Mesothelial cell of epicardium (in vitro differentiated cells): Measurements from ENCODE around the gene GABARAP. TPM values are rescaled to one million over a fixed set of nuclear protein-coding genes. Genes with fewer than 3 reads are reported as not detected.
"Not testable (repeated sequence)": the region's sequence is repeated elsewhere in the genome, so short reads cannot be mapped to it uniquely, and the experiment has no call there.

Experiments used
- DNase-seq, 2 experiments: peaks; one replicate each; pipeline ENCODE4 v3.0.0; 2021; ENCODE audit warnings: low spot score in 2 of 2; ENCODE audit not compliant: unreplicated experiment in 2 of 2
- H3K27ac Mint-ChIP-seq: 2 replicates; pipeline ENCODE4 v1.8.0; 2021; ENCODE audit warnings: mixed read lengths
- H3K27me3 Mint-ChIP-seq: 2 replicates; pipeline ENCODE4 v1.8.0; 2021; ENCODE audit warnings: low read depth, mixed read lengths
- H3K36me3 Mint-ChIP-seq: 2 replicates; pipeline ENCODE4 v1.8.0; 2021; ENCODE audit warnings: mixed read lengths
- H3K4me1 Mint-ChIP-seq: 2 replicates; pipeline ENCODE4 v1.8.0; 2021; ENCODE audit warnings: mixed read lengths
- H3K4me3 Mint-ChIP-seq: 2 replicates; pipeline ENCODE4 v1.8.0; 2021; ENCODE audit warnings: mild to moderate bottlenecking, moderate library complexity, mixed read lengths
- H3K9me3 Mint-ChIP-seq: 2 replicates; pipeline ENCODE4 v1.8.0; 2021; ENCODE audit warnings: mixed read lengths
- CTCF ChIP-seq: fragments of 200-600 bp; sonication (generic); IDR thresholded peaks from one replicate; pipeline ENCODE4 v1.5.0; 2021; ENCODE audit warnings: antibody characterized with exemption; ENCODE audit not compliant: unreplicated experiment
- total RNA-seq: library from RNA; stranded (reverse); gene quantifications from 3 replicates; pipeline ENCODE4 v1.2.1, GENCODE V29; 2021

GABARAP gene
- total RNA-seq, 1 donor from 2014 or later = 424 TPM

- Mint-ChIP-seq H3K27me3 (no peaks in the 10 kb centered on the region), H3K4me3 (no peak overlapping the region), H3K36me3 (peaks cover 14% of the 10 kb centered on the region), H3K9me3 (no peaks in the 10 kb centered on the region), H3K4me1 (peaks cover 30% of the 10 kb centered on the region), H3K27ac (no peak overlapping the region)
- TF ChIP-seq CTCF = no peak
- DNase-seq = no peak
Observed at GRCh38 chr17:7246779-7247178, 4.5 kb upstream of the GABARAP start.

GRCh38 chr17:7243838-7244237, 1.6 kb upstream of the GABARAP start:
- not testable (repeated sequence) for DNase-seq, H3K27ac Mint-ChIP-seq, H3K9me3 Mint-ChIP-seq, H3K27me3 Mint-ChIP-seq
- peak overlapping the region; percentile 95 for H3K4me3 Mint-ChIP-seq
- peaks cover 21% of the 10 kb centered on the region for H3K36me3 Mint-ChIP-seq
- peaks cover 33% of the 10 kb centered on the region for H3K4me1 Mint-ChIP-seq

- no peaks in the 10 kb centered on the region for H3K9me3 Mint-ChIP-seq
- peak overlapping the region; percentile 99 for H3K27ac Mint-ChIP-seq
- DNase-seq = no peak
- peaks cover 21% of the 10 kb centered on the region for H3K36me3 Mint-ChIP-seq
- H3K4me3 Mint-ChIP-seq = peak overlapping the region; percentile 95
- no peak for TF ChIP-seq CTCF
- no peaks in the 10 kb centered on the region for H3K27me3 Mint-ChIP-seq
- H3K4me1 Mint-ChIP-seq = peaks cover 31% of the 10 kb centered on the region
Observed at GRCh38 chr17:7243453-7243729, 1.1 kb upstream of the GABARAP start.

GRCh38 chr17:7242717-7243452, 636 bp upstream of the GABARAP start:
- H3K4me3 Mint-ChIP-seq = peak overlapping the region; percentile 95
- no peaks in the 10 kb centered on the region for H3K9me3 Mint-ChIP-seq
- DNase-seq = peak; percentile 93 to 95
- peaks cover 21% of the 10 kb centered on the region for H3K36me3 Mint-ChIP-seq
- no peaks in the 10 kb centered on the region for H3K27me3 Mint-ChIP-seq
- H3K4me1 Mint-ChIP-seq = peaks cover 31% of the 10 kb centered on the region
- no peak for TF ChIP-seq CTCF
- H3K27ac Mint-ChIP-seq = peak overlapping the region; percentile 99

- Mint-ChIP-seq H3K36me3 (peaks cover 21% of the 10 kb centered on the region), H3K27me3 (no peaks in the 10 kb centered on the region)
Observed at GRCh38 chr17:7241090-7241733, 1.0 kb downstream of the GABARAP start.

More at GRCh38 chr17:7241090-7241733, 1.0 kb downstream of the GABARAP start:
- no peak for DNase-seq
- H3K9me3 Mint-ChIP-seq = no peaks in the 10 kb centered on the region
- H3K4me3 Mint-ChIP-seq = peak overlapping the region; percentile 95
- H3K4me1 Mint-ChIP-seq = peaks cover 41% of the 10 kb centered on the region
- H3K27ac Mint-ChIP-seq = peak overlapping the region; percentile 99
- no peak for TF ChIP-seq CTCF
